ENCODE measurements around the gene MRPS15.

DNA sequence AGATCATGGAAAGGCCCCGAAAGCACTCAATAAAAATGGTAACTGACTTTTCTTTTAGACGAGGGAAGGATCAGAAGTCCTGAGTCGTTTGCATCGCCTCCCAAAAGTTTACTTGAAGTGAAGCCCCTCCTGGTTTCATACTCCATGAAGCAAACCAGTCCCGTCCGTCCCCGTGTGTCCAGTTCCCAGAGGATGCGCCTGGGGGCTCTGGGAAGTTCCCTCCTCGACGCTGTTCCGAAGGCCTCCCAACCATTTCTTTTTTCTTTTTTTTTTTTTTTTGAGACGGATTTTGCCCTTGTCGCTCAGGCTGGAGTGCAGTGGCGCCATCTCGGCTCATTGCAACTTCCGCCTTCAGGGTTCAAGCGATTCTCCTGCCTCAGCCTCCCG is 13.3 kb downstream of the MRPS15 start:
- TF ChIP-seq, protein P1, sequence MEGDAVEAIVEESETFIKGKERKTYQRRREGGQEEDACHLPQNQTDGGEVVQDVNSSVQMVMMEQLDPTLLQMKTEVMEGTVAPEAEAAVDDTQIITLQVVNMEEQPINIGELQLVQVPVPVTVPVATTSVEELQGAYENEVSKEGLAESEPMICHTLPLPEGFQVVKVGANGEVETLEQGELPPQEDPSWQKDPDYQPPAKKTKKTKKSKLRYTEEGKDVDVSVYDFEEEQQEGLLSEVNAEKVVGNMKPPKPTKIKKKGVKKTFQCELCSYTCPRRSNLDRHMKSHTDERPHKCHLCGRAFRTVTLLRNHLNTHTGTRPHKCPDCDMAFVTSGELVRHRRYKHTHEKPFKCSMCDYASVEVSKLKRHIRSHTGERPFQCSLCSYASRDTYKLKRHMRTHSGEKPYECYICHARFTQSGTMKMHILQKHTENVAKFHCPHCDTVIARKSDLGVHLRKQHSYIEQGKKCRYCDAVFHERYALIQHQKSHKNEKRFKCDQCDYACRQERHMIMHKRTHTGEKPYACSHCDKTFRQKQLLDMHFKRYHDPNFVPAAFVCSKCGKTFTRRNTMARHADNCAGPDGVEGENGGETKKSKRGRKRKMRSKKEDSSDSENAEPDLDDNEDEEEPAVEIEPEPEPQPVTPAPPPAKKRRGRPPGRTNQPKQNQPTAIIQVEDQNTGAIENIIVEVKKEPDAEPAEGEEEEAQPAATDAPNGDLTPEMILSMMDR (conservative IDR thresholded peaks at IDR 0.05; ENCODE audit: low read depth, low read length): no peak
- TF ChIP-seq EZH2 (IDR thresholded peaks at IDR 0.05; ENCODE audit: low read length, unreplicated experiment): no peak
